Thoracic aorta (tissue), 2 donors: Measurements from ENCODE around the gene DNAAF5. TPM values are rescaled to one million over a fixed set of nuclear protein-coding genes. Genes with fewer than 3 reads are reported as not detected.

ENCODE experiments used
- ATAC-seq: fragments of 150-250 bp; one replicate; pipeline ENCODE4 v1.8.0; 2017; ENCODE audit warnings: low read depth; ENCODE audit not compliant: insufficient number of reproducible peaks, low FRiP score
- DNase-seq: peaks from one replicate; pipeline ENCODE4 v3.0.0-alpha.2; 2020; ENCODE audit warnings: low spot score
- H3K27ac ChIP-seq, 2 donors: fragments of 200-600 bp; sonication (generic); 1 replicate in 1 of 2; 2 replicates in 1 of 2; pipeline ENCODE4 v1.5.1; 2016; ENCODE audit warnings: mild to moderate bottlenecking in 2 of 2, moderate library complexity in 2 of 2
- H3K27me3 ChIP-seq: fragments of 200-600 bp; sonication (generic); replicated peaks from 2 replicates; pipeline ENCODE4 v1.6.0; 2016; ENCODE audit warnings: mild to moderate bottlenecking; ENCODE audit not compliant: insufficient read depth
- H3K36me3 ChIP-seq: fragments of 200-600 bp; sonication (generic); one replicate; pipeline ENCODE4 v1.5.1; 2016
- H3K4me1 ChIP-seq, 2 donors: fragments of 200-600 bp; sonication (generic); 1 replicate in 1 of 2; 2 replicates in 1 of 2; pipeline versions ENCODE4 v1.5.1 to v1.6.0; 2016; ENCODE audit warnings: low read depth in 2 of 2, mild to moderate bottlenecking in 1 of 2; ENCODE audit not compliant: control insufficient read depth in 1 of 2
- H3K4me3 ChIP-seq: fragments of 200-600 bp; sonication (generic); 2 replicates; pipeline ENCODE4 v1.5.1; 2016; ENCODE audit warnings: mild to moderate bottlenecking
- H3K9me3 ChIP-seq: fragments of 200-600 bp; sonication (generic); 2 replicates; pipeline ENCODE4 v1.5.1; 2016
- CTCF ChIP-seq: fragments of 200-600 bp; sonication (generic); IDR thresholded peaks from one replicate; pipeline ENCODE4 v1.5.1; 2019; ENCODE audit warnings: antibody characterized with exemption
- total RNA-seq, 2 donors: library from RNA; depleted of rRNA; stranded (reverse); fragments of >200 nt; gene quantifications; one replicate each; pipeline versions ENCODE4 v1.1.0 to v1.2.3, GENCODE V29; 2016

The DNAAF5 gene
- total RNA-seq, 2 donors from 2014 or later = 16.7 to 23.4 TPM

- Histone ChIP-seq H3K27ac (no peak overlapping the region), H3K4me3 (no peak overlapping the region), H3K4me1 (peaks cover 7 to 9% of the 10 kb centered on the region in 2 donors), H3K9me3 (peaks cover 11% of the 10 kb centered on the region), H3K36me3 (peaks cover 4% of the 10 kb centered on the region), H3K27me3 (no peaks in the 10 kb centered on the region)
- DNase-seq (no peak), ATAC-seq (no peak)
- no peak for TF ChIP-seq CTCF
These were observed 5.6 kb downstream of the DNAAF5 start for GRCh38 chr7:732094-732541.

- peaks cover 4% of the 10 kb centered on the region for H3K36me3 ChIP-seq
- H3K9me3 ChIP-seq = peaks cover 11% of the 10 kb centered on the region
- TF ChIP-seq CTCF = no peak
- ATAC-seq (no peak), DNase-seq (no peak)
- H3K4me1 ChIP-seq = peaks cover 7 to 8% of the 10 kb centered on the region in 2 donors
- H3K4me3 ChIP-seq = no peak overlapping the region
- no peaks in the 10 kb centered on the region for H3K27me3 ChIP-seq
- H3K27ac ChIP-seq = no peak overlapping the region
These were observed 6.1 kb downstream of the DNAAF5 start for GRCh38 chr7:732556-732955.

GRCh38 chr7:734214-734613, 7.7 kb downstream of the DNAAF5 start:
- peaks cover 11% of the 10 kb centered on the region for H3K9me3 ChIP-seq
- H3K27me3 ChIP-seq = no peaks in the 10 kb centered on the region
- H3K27ac ChIP-seq = no peak overlapping the region
- H3K36me3 ChIP-seq = peaks cover 4% of the 10 kb centered on the region
- no peak for DNase-seq
- TF ChIP-seq CTCF = no peak
- ATAC-seq = no peak
- no peaks in the 10 kb centered on the region for H3K4me1 ChIP-seq
- no peak overlapping the region for H3K4me3 ChIP-seq

- ATAC-seq = no peak
- no peaks in the 10 kb centered on the region for H3K4me1 ChIP-seq
These were observed 8.3 kb downstream of the DNAAF5 start for GRCh38 chr7:734808-735207.

GRCh38 chr7:738241-738640, 11.7 kb downstream of the DNAAF5 start:
- Histone ChIP-seq H3K9me3 (peaks cover 11% of the 10 kb centered on the region), H3K36me3 (peaks cover 12% of the 10 kb centered on the region), H3K4me1 (no peaks in the 10 kb centered on the region), H3K4me3 (no peak overlapping the region), H3K27me3 (no peaks in the 10 kb centered on the region), H3K27ac (no peak overlapping the region)
- no peak for DNase-seq
- no peak for TF ChIP-seq CTCF
- ATAC-seq = no peak

More at GRCh38 chr7:734808-735207, 8.3 kb downstream of the DNAAF5 start:
- H3K27me3 ChIP-seq = no peaks in the 10 kb centered on the region
- no peak for DNase-seq
- peaks cover 11% of the 10 kb centered on the region for H3K9me3 ChIP-seq
- no peak overlapping the region for H3K4me3 ChIP-seq
- no peak overlapping the region for H3K27ac ChIP-seq
- no peak for TF ChIP-seq CTCF
- H3K36me3 ChIP-seq = peaks cover 4% of the 10 kb centered on the region
